Activated T-cell treated with anti-CD3 and anti-CD28 coated beads for 4 hours (primary cell): ENCODE measurements around the gene TMEM17.

Experiments used
- DNase-seq: peaks from one replicate; pipeline ENCODE4 v3.0.0-alpha.2; 2020

Gene TMEM17

GRCh38 chr2:62452701-62453454 lies 53.1 kb downstream of the TMEM17 start:
- no peak for DNase-seq

GRCh38 chr2:62450716-62451191 lies 55.2 kb downstream of the TMEM17 start:
- no peak for DNase-seq
